ENCODE results near the gene SORBS1.

The SORBS1 gene

DNA sequence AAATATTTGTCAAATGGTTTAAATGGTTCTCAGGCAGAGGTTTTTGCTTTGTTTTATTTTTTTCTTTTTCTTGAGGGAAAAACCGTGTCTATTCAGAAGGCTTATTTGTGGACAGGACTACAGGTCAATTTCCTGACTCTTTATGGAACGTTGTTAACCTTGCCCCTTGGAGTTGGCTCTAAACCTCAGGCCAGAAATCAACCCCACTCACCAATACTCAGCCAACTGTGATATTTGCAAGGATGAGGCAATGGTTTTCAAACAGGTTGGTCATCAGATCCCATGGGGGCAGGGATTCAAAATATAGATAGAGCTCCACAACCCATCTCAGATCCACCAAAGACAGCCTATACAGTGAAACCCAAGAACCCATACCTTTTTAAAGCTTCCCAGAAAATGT, 280.5 kb downstream of the SORBS1 start:
- no peak for DNase-seq

GRCh38 chr10:95279042-95279820, 281.9 kb downstream of the SORBS1 start:
- no peak for DNase-seq

GRCh38 chr10:95278061-95278988, 282.8 kb downstream of the SORBS1 start:
- DNase-seq, result no peak

- DNase-seq, result no peak
Observed at GRCh38 chr10:95277614-95278013, 283.6 kb downstream of the SORBS1 start.

DNA sequence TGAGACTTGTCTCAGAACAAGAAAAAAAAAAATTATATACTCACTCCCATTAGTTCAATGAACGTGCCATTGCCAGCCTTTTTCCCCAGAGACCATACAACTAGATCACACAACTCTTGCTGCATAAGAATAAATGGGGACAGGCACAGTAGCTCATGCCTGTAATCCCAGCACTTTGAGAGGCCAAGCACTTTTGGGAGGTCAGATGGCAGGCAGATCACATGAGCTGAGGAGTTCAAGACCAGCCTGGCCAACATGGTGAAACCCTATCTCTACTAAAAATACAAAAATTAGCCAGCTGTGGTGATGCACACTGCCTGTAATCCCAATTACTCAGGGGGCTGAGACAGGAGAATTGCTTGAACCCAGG, 284.0 kb downstream of the SORBS1 start:
- no peak for DNase-seq

- no peak for DNase-seq
Observed at GRCh38 chr10:95276367-95277200, 284.6 kb downstream of the SORBS1 start.

DNA sequence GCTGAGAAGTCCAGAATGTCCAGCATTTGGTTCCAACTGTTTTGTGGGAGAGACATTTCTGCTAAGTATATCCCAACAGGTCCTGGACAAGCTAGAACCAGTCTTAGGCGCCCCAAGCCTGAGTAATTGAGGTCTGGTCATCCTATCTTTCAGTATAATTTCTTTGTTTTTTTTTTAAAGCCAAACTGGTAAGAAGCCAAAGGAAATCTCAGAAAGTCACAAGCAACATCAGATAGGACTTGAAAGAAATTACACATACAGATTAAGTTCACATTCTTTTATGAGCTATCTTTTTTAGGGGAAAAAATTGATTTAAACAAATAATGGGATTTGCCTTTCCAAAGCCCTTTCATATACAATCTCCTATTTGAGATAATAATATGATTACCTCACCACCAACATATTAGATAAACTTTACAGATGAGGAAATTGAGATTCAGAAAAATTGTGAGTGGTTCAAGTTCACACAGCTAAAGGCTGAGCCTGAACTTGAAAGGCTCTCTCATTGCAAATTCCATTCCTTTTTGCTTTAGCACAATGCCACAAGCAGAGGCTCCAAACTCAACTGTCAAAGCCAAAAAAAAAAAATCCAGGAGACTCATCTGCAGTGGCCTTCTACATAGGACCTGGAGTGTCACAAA, 285.3 kb downstream of the SORBS1 start:
- DNase-seq, result no peak

DNA sequence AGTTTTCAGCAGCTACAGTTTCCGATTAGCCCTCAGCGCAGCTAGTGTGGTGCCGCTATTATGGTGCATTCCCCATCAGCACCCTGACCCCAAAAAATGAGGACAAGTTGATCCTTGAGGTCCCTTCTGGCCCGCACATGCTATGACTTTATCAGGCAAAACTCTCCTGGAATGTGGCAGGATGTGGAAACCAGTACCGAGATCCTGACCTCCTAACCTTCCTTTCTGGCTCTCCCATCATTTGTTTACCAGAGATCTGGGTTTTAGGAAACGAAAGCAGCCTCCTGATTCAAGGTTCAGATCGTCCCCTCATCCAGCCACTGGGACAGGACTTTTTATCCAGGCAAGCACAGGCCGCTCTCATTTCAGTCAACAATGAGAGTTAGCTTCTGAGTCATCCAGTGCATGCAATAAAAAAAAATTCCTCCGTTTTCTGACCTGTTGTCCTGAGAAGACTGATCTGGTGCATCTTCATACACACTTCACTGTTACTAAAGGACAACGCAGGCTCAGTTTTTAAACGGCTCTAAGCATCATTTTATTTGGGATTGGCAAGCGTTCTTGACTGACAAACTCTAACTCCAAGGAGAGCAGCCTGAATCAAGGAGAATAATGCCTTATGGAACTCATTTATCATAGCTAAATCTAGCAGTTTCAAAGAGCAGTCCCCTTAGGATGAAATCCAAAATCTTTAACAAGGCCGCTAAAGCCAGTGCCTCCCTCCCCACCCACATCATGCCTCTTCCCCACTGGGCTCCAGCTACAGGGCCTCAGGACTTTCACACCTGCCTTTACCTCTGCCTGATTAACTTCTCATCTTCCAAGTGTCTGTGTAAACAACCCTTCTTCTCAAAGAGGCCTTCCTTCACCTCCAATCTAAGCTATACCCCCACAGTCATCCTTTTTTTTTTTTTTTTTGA, 287.5 kb downstream of the SORBS1 start:
- DNase-seq, result no peak

DNA sequence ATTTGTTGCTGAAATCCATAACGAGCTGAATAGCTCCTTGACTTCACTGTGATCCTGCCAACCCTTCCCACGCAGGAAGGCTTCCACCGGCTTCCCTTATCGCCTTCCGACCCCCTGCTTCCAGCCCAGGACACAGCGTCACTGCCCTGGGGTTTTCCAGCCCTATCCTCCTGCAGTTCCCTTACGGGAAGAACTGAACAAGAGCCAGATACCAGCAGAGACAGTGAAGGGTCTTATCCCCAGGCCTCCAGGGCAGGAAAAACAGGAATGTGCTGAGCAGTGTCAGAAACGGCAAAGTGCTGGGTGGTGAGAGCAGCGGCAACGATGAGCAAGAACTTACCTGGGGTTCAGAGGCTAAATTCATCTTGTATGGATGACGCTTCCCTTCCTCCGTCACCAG, 292.7 kb downstream of the SORBS1 start:
- DNase-seq, result no peak

DNA sequence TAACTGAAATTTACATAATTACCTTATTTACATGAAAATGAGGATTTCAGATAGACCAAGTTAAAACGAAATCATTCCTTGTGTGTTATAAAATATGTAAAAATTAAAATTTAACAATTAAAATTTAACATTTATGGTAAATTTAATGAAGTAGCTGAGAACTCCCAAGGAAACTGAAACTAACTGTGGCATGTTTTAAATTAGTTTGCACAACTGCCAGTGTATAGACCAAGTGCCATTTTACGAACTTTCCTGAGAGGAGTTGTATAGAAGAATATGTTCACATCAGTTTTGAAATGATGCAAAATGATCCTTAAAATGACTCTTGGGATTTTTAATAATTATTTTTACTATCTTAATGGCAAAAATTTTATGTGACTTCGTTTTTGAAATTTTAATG, 293.9 kb downstream of the SORBS1 start:
- no peak for DNase-seq

DNA sequence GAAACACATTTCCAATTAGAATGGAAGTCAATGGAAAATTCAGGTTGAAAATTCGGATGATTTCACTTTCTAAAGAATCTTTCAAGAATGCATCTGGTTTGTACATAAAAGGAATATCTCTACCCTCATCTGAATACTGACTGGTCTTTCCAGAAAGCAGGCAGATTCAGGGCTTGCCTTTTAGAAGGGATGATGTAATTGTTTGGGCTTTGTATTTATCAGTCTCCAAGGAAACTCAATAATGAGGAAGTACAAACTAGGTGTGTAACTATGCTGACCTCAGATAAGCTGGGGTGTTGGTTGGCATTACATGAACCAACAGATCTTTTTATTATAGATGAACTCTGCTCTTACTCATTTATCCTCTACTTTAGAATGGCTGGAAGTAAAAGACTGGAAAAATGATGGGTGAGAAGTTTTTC, 294.5 kb downstream of the SORBS1 start:
- no peak for DNase-seq

DNA sequence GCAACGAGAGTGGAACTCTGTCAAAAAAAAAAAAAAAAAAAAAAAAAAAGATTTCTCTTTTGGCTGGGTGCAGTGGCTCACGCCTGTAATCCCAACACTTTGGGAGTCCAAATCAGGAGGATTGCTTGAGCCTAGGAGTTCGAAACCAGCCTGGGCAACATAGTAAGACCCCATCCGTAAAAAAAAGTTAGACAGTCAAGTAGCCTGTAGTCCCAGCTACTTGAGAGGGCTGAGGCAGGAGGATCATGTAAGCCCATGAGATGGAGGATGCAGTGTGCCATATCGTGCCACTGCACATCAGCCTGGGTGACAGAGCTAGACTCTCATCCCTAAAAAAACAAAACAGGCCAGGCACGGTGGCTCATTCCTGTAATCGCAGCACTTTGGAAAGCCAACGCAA, 295.6 kb downstream of the SORBS1 start:
- no peak for DNase-seq

DNA sequence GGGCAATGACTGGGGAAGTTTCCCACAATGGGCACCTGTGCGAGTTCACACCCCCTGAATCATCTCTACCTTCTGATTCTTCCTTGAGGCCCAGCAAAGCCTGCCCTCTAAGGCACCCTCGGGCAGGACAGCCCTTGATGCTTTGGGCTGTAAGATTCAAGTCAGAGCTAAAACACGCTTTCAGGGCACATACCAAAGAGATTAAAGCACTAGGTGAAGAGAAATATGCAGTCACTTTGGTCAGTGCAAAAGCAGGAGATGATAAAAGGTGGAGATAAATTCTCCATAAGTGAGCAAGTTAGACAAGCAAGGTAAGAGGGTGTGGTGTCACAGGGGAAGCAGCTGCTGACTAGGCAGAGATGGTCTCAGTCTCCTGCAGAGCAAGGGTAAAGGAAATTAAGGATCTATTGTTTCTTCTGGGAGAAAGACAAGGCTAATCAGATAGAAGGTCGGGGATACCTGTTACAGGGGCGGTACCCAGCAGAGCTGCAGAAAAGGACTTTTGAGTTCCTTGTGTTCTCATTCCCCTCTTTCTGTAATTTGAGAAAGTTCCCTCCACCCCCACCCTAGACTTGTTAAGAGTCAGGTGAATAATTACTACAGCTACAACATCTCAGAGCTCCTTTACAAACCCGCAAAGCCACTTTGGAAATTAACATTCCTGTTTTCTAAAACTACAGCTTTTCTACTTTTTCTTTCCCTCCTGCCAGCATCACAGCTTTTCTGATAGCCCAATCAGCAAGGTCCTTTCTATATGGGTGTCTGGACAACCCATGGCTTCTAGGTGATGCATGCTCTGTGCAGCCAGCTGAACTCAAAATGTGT, 296.7 kb downstream of the SORBS1 start:
- no peak for DNase-seq

DNA sequence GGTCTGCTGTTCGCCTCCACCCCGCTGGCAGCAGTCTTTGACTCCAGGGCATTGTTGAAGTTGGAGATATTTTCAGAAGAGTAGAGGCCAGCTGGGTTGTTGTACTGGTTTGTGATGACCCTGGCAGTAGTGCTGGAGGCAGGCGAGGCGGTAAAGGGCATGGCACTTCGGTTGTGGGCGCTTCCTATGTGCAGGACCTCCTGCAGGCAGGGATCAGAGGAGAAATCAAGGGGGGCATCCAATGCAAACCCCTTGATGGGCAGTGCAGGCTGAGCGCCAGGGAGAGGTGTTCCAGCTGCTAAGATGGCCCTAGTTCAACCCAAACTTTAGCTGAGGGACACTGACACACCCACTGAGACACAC, 297.3 kb downstream of the SORBS1 start:
- DNase-seq, result no peak

- DNase-seq, result no peak
Observed at GRCh38 chr10:95262763-95263518, 298.2 kb downstream of the SORBS1 start.

DNA sequence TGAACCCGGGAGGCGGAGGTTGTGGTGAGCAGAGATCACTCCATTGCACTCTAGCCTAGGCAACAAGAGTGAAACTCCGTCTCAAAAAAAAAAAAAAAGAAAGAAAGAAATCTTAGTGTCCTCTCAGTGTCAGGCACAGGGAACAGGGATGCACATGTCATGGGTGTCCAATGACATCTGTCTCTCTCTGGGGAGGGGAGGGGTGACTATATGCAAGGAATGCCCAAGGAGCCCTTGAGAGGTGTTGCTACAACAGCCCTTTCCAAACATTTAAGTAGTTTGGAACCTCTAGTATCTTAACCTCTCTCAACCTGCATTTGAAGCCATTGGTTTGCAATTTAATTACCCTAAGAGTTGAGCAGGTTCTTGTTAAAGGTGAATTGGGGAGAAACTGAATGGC, 299.2 kb downstream of the SORBS1 start:
- no peak for DNase-seq

Measured in NCI-H1105 treated with DMSO at 0.1 percent for 48 hours (cell line).